Activated CD4-positive, alpha-beta memory T cell treated with anti-CD3 and anti-CD28 coated beads for 36 hours (primary cell): Measurements from ENCODE around the gene MCM3AP. TPM values are rescaled to one million over a fixed set of nuclear protein-coding genes. Genes with fewer than 3 reads are reported as not detected.
"Not testable (repeated sequence)": the region's sequence is repeated elsewhere in the genome, so short reads cannot be mapped to it uniquely, and the experiment has no call there.

Source experiments
- CTCF ChIA-PET: fragments of 350-600 bp; sonication (Branson Sonifier 250); formaldehyde crosslinking; loops from one replicate; lab custom pipeline; 2021; ENCODE audit warnings: antibody characterized with exemption, inconsistent platforms; lab: Charles Lee
- POLR2A ChIA-PET: fragments of 350-600 bp; sonication (Branson Sonifier 250); formaldehyde crosslinking; loops from one replicate; lab custom pipeline; 2021; ENCODE audit warnings: antibody characterized with exemption; lab: Charles Lee
- DNase-seq: peaks from one replicate; pipeline ENCODE4 v3.0.0-alpha.2; 2020
- H3K27ac Mint-ChIP-seq: one replicate; pipeline ENCODE4 v1.8.0; 2021; ENCODE audit warnings: mixed read lengths
- H3K27me3 Mint-ChIP-seq: one replicate; pipeline ENCODE4 v1.8.0; 2021; ENCODE audit warnings: mixed read lengths
- H3K36me3 Mint-ChIP-seq: one replicate; pipeline ENCODE4 v1.8.0; 2021; ENCODE audit warnings: mixed read lengths
- H3K4me1 Mint-ChIP-seq: one replicate; pipeline ENCODE4 v1.8.0; 2021; ENCODE audit warnings: low read depth, mixed read lengths
- H3K4me3 Mint-ChIP-seq: one replicate; pipeline ENCODE4 v1.8.0; 2021; ENCODE audit warnings: mild to moderate bottlenecking, mixed read lengths
- H3K9me3 Mint-ChIP-seq: one replicate; pipeline ENCODE4 v1.8.0; 2021; ENCODE audit warnings: mixed read lengths
- intact Hi-C: fragments of 100-400 bp; cut with micrococcal nuclease; formaldehyde crosslinking; loops from one replicate; pipeline ENCODE4 v1.15.1; 2023
- total RNA-seq, 2 experiments: library from RNA; stranded (reverse); gene quantifications; one replicate each; pipeline ENCODE4 v1.2.3, GENCODE V29; 2021

Gene MCM3AP
- total RNA-seq, 2 experiments from 2014 or later, result 117 to 126 TPM

- ChIA-PET CTCF (interaction anchor here (0.7 to 1.5 kb wide), 3 partner anchors 37 to 169 kb away, joined by 3 to 9 read pairs (median 6); partner anchors contain the start of genes MCM3AP and YBEY), POLR2A (interaction anchor here (1.0 to 2.1 kb wide), 2 partner anchors 25 to 37 kb away, joined by 5 to 13 read pairs; partner anchors contain the start of genes MCM3AP and YBEY)
- H3K9me3 Mint-ChIP-seq, result no peaks in the 10 kb centered on the region
- no peaks in the 10 kb centered on the region for H3K27me3 Mint-ChIP-seq
- peak; percentile 34 for DNase-seq
- H3K4me1 Mint-ChIP-seq, result peaks cover 30% of the 10 kb centered on the region
- H3K4me3 Mint-ChIP-seq, result peak overlapping the region; percentile 90
- peak overlapping the region; percentile 95 for H3K27ac Mint-ChIP-seq
- intact Hi-C loops, result no loop called here
- peaks cover 38% of the 10 kb centered on the region for H3K36me3 Mint-ChIP-seq
These were observed 37.2 kb upstream of the MCM3AP start for GRCh38 chr21:46322351-46323226.

DNA sequence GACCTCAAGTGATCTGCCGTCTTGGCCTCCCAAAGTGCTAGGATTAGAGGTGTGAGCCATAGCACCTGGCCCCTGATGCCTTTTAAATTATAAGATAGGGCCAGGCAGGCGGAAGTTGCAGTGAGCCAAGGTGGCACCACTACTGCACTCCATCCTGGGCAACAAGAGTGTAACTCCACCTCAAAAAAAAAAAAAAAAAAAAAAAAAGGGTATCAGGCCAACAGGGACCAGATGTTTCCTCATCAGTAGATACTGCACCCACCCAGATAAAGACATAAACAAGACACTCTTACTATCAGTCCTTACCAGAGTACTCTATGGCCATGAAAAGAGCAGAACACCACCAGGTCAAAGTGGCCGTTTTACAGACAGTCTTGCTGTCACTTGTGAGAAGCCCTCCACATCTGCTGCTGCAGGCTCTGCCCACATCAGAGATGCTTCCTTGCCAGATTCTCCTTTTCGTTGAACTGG lies 35.0 kb upstream of the MCM3AP start:
- no peak for DNase-seq
- peaks cover 29% of the 10 kb centered on the region for H3K36me3 Mint-ChIP-seq
- CTCF ChIA-PET, result no interaction called here

GRCh38 chr21:46319186-46319585 lies 33.8 kb upstream of the MCM3AP start:
- Mint-ChIP-seq H3K4me3 (no peak overlapping the region), H3K9me3 (no peaks in the 10 kb centered on the region), H3K27ac (no peak overlapping the region), H3K4me1 (peaks cover 18% of the 10 kb centered on the region), H3K36me3 (peaks cover 29% of the 10 kb centered on the region), H3K27me3 (no peaks in the 10 kb centered on the region)
- POLR2A ChIA-PET, result no interaction called here
- no peak for DNase-seq
- intact Hi-C loops, result no loop called here
- CTCF ChIA-PET, result no interaction called here

More for the DNA sequence above, 35.0 kb upstream of the MCM3AP start:
- intact Hi-C loops, result no loop called here
- Mint-ChIP-seq H3K4me3 (no peak overlapping the region), H3K4me1 (peaks cover 19% of the 10 kb centered on the region), H3K9me3 (no peaks in the 10 kb centered on the region), H3K27me3 (no peaks in the 10 kb centered on the region), H3K27ac (no peak overlapping the region)
- POLR2A ChIA-PET, result no interaction called here

GRCh38 chr21:46318464-46318845 lies 33.0 kb upstream of the MCM3AP start:
- Mint-ChIP-seq H3K4me1 (peaks cover 18% of the 10 kb centered on the region), H3K27ac (no peak overlapping the region), H3K27me3 (no peaks in the 10 kb centered on the region), H3K36me3 (peaks cover 33% of the 10 kb centered on the region), H3K9me3 (no peaks in the 10 kb centered on the region), H3K4me3 (no peak overlapping the region)
- POLR2A ChIA-PET, result no interaction called here
- DNase-seq, result no peak
- intact Hi-C loops, result no loop called here
- CTCF ChIA-PET, result no interaction called here

- intact Hi-C loops, result no loop called here
- DNase-seq, result no peak
These were observed 32.5 kb upstream of the MCM3AP start for GRCh38 chr21:46317710-46318463.

DNA sequence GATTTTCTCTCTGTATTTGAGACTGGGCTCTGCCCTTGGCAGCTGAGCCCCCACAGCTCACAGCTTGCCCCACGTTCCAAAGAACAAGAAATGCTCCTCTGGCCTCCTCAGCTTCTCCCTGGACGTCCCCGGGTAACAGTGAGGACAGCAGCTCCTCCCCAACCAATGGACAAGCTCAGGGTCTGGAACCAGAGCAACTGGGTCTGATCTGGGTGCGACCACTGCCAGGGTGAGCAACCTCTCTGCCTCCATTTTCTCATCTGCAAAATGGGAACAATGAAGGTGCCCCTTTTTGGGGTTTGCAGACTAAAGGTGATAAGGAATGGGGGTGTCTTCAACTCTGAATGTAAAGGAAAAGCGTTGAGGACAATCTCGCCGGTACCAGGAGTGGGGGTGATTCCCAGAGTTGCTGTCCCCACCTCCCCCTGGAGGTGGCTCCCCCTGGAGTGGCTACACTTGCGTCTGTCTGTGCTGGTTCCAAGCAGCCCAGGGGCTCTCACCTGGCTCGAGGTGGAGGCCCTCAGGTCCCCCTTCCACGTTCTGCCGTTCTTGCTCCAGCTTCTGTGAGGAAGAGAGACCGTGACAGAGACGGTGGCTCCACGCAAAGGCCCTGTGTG lies 31.4 kb upstream of the MCM3AP start:
- Mint-ChIP-seq H3K36me3 (peaks cover 22% of the 10 kb centered on the region), H3K27ac (no peak overlapping the region), H3K4me1 (peaks cover 14% of the 10 kb centered on the region), H3K9me3 (no peaks in the 10 kb centered on the region), H3K27me3 (no peaks in the 10 kb centered on the region), H3K4me3 (no peak overlapping the region)
- CTCF ChIA-PET, result no interaction called here
- no peak for DNase-seq
- POLR2A ChIA-PET, result no interaction called here
- intact Hi-C loops, result no loop called here

More at GRCh38 chr21:46317710-46318463, 32.5 kb upstream of the MCM3AP start:
- Mint-ChIP-seq H3K4me3 (no peak overlapping the region), H3K9me3 (no peaks in the 10 kb centered on the region), H3K27ac (no peak overlapping the region), H3K27me3 (no peaks in the 10 kb centered on the region), H3K36me3 (peaks cover 29% of the 10 kb centered on the region), H3K4me1 (peaks cover 18% of the 10 kb centered on the region)
- POLR2A ChIA-PET, result no interaction called here
- CTCF ChIA-PET, result no interaction called here

GRCh38 chr21:46314441-46315020 lies 29.1 kb upstream of the MCM3AP start:
- CTCF ChIA-PET, result interaction anchor here (0.6 kb wide), 2 partner anchors 9 to 183 kb away, joined by 3 to 4 read pairs; no protein-coding TSS in a partner anchor
- intact Hi-C loops, result no loop called here
- no peak for DNase-seq
- POLR2A ChIA-PET, result no interaction called here
- Mint-ChIP-seq H3K27ac (no peak overlapping the region), H3K9me3 (no peaks in the 10 kb centered on the region), H3K4me1 (no peaks in the 10 kb centered on the region), H3K36me3 (peaks cover 15% of the 10 kb centered on the region), H3K4me3 (no peak overlapping the region), H3K27me3 (no peaks in the 10 kb centered on the region)

DNA sequence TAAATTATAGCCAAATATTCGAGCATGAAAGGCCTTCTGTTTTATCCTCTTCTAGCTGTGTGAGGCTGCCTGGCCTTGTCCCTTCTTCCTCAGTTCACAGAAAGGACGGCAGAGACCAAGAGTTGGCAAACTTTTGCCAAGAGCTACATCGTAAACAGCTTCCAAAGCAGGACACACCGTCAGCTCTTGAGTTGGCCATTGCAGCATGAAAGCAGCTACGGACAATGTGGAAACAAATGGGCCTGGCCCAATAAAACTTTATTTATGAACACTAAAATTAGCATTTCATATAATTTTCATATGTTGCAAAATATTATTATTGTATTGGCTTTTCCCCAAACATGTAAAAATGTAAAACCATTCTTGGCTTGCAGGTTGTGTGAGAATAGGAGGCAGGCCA lies 27.5 kb upstream of the MCM3AP start:
- peaks cover 19% of the 10 kb centered on the region for H3K36me3 Mint-ChIP-seq
- DNase-seq, result no peak
- H3K4me1 Mint-ChIP-seq, result no peaks in the 10 kb centered on the region
- H3K27me3 Mint-ChIP-seq, result no peaks in the 10 kb centered on the region
- ChIA-PET POLR2A (no interaction called here), CTCF (no interaction called here)
- H3K27ac Mint-ChIP-seq, result no peak overlapping the region
- no peak overlapping the region for H3K4me3 Mint-ChIP-seq
- intact Hi-C loops, result no loop called here
- H3K9me3 Mint-ChIP-seq, result no peaks in the 10 kb centered on the region

DNA sequence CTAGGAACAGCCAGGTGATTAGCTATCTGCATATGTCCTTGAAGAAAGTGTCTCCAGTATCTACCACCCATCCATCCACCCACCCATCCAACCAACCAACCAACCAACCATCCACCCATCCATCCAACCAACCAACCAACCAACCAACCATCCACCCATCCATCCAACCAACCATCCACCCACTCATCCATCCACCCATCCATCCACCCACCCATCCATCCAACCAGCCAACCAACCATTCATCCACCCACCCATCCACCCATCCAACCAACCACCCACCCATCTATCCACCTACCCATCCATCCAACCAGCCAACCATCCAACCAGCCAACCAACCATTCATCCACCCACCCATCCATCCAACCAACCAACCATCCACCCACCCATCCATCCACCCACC lies 26.2 kb upstream of the MCM3AP start:
- Mint-ChIP-seq H3K27ac (no peak overlapping the region), H3K4me1 (no peaks in the 10 kb centered on the region), H3K4me3 (no peak overlapping the region), H3K36me3 (peaks cover 26% of the 10 kb centered on the region), H3K9me3 (no peaks in the 10 kb centered on the region), H3K27me3 (no peaks in the 10 kb centered on the region)
- ChIA-PET POLR2A (no interaction called here), CTCF (no interaction called here)
- intact Hi-C loops, result no loop called here
- DNase-seq, result no peak

DNA sequence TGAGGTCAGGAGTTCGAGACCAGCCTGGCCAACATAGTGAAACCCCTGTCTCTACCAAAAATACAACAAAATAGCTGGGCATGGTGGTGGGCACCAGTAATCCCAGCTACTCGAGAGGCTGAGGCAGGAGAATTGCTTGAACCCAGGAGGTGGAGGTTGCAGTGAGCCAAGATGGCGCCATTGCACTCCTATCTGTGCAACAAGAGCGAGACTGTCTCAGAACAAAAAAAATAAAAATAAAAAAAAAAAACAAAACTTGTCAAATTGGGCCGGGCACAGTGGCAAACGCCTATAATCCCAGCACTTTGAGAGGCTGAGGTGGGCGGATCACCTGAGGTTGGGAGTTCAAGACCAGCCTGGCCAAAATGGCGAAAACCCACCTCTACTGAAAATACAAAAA lies 24.8 kb upstream of the MCM3AP start:
- intact Hi-C loops, H3K4me3 Mint-ChIP-seq, CTCF ChIA-PET, POLR2A ChIA-PET, H3K9me3 Mint-ChIP-seq, H3K4me1 Mint-ChIP-seq, H3K27me3 Mint-ChIP-seq, DNase-seq, H3K27ac Mint-ChIP-seq: not testable (repeated sequence)
- H3K36me3 Mint-ChIP-seq, result peaks cover 26% of the 10 kb centered on the region

DNA sequence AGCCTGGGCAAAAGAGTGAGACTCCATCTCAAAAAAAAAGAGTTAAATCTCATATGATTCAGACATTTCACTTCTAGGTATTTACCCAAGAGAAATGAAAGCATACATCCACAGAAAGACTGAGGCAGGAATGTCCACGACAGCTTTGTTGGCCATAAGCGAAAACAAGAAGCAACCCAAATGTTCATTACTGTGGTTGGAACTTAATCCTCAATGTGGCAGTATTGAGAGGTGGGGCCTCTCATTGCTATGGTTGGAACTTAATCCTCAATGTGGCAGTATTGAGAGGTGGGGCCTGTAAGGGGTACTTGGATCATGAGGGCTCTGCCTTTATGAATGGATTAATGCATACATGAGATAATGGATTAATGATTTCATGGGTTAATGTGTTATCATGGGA lies 23.0 kb upstream of the MCM3AP start:
- DNase-seq, result no peak
- POLR2A ChIA-PET, result no interaction called here
- intact Hi-C loops, result no loop called here
- Mint-ChIP-seq H3K9me3 (no peaks in the 10 kb centered on the region), H3K27ac (no peak overlapping the region), H3K36me3 (peaks cover 30% of the 10 kb centered on the region), H3K4me1 (no peaks in the 10 kb centered on the region), H3K4me3 (no peak overlapping the region), H3K27me3 (no peaks in the 10 kb centered on the region)
- CTCF ChIA-PET, result no interaction called here

DNA sequence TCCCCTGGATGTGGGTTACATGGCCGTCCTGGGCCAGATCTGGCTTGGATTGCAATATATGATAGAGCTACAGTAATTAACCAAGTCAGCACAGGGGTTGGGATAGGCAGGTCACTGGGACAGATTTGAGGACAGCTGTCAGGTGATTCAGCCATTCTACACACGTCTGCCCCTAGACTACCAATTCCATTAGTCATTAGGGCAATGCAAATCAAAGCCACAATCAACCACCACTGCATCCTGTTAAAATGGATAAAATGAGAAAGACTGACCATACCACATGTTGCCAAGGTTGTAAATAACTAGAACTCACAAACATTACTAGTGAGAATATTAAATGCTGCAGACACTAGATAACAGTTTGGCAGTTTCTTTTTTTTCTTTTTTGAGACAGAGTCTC lies 22.2 kb upstream of the MCM3AP start:
- Mint-ChIP-seq H3K36me3 (peaks cover 26% of the 10 kb centered on the region), H3K4me3 (no peak overlapping the region), H3K4me1 (no peaks in the 10 kb centered on the region), H3K27ac (no peak overlapping the region), H3K9me3 (no peaks in the 10 kb centered on the region), H3K27me3 (no peaks in the 10 kb centered on the region)
- intact Hi-C loops, result no loop called here
- DNase-seq, result no peak
- ChIA-PET POLR2A (no interaction called here), CTCF (no interaction called here)
